AG09319 (cell line): ENCODE results near the gene C1orf216.
"Not testable (repeated sequence)": the region's sequence is repeated elsewhere in the genome, so short reads cannot be mapped to it uniquely, and the experiment has no call there.

Source experiments
- DNase-seq: peaks from one replicate; pipeline ENCODE4 v3.0.0-alpha.2; 2010; ENCODE audit warnings: low read depth; ENCODE audit errors: extremely low read depth
- CTCF ChIP-seq: IDR thresholded peaks from 2 replicates; pipeline ENCODE4 v1.5.1; 2011; ENCODE audit warnings: low read depth, mild to moderate bottlenecking, inconsistent platforms, low read length, moderate library complexity

The C1orf216 gene

GRCh38 chr1:35715568-35716002, 3.1 kb downstream of the C1orf216 start:
- no peak for DNase-seq
- peak; percentile 93 for TF ChIP-seq CTCF

- no peak for DNase-seq
- no peak for TF ChIP-seq CTCF
These were observed 3.6 kb downstream of the C1orf216 start for GRCh38 chr1:35714921-35715567.

GRCh38 chr1:35711098-35711497, 7.6 kb downstream of the C1orf216 start:
- not testable (repeated sequence) for DNase-seq

GRCh38 chr1:35708952-35709351, 9.7 kb downstream of the C1orf216 start:
- no peak for TF ChIP-seq CTCF
- no peak for DNase-seq

GRCh38 chr1:35708441-35708921, 10.2 kb downstream of the C1orf216 start:
- no peak for DNase-seq
- TF ChIP-seq CTCF = no peak

GRCh38 chr1:35707601-35708440, 10.9 kb downstream of the C1orf216 start:
- no peak for DNase-seq
- TF ChIP-seq CTCF = no peak

GRCh38 chr1:35706846-35707600, 11.7 kb downstream of the C1orf216 start:
- DNase-seq = no peak
- no peak for TF ChIP-seq CTCF
